Upper lobe of left lung (tissue), 4 donors: ENCODE data around the gene MMP21.

Source experiments
- POLR2A ChIP-seq, 4 donors: fragments of 450-650 bp; IDR thresholded peaks; one replicate each; pipeline ENCODE4 v1.5.1; 2016 to 2017; ENCODE audit warnings: antibody characterized with exemption in 4 of 4, mild to moderate bottlenecking in 2 of 4
- POLR2AphosphoS5 ChIP-seq, 2 donors: sonication (generic); formaldehyde crosslinking; IDR thresholded peaks; one replicate each; pipeline ENCODE4 v1.5.1; 2017; ENCODE audit warnings: antibody characterized with exemption in 2 of 2
- TF ChIP-seq, protein P1 (sequence below), 6 experiments: fragments of 450-650 bp in 4 of 6; fragments of 200-600 bp in 2 of 6; sonication (generic) in 2 of 6; IDR thresholded peaks; one replicate each; pipeline ENCODE4 v1.5.1; 2016 to 2019; ENCODE audit warnings: antibody characterized with exemption in 6 of 6

DNA sequence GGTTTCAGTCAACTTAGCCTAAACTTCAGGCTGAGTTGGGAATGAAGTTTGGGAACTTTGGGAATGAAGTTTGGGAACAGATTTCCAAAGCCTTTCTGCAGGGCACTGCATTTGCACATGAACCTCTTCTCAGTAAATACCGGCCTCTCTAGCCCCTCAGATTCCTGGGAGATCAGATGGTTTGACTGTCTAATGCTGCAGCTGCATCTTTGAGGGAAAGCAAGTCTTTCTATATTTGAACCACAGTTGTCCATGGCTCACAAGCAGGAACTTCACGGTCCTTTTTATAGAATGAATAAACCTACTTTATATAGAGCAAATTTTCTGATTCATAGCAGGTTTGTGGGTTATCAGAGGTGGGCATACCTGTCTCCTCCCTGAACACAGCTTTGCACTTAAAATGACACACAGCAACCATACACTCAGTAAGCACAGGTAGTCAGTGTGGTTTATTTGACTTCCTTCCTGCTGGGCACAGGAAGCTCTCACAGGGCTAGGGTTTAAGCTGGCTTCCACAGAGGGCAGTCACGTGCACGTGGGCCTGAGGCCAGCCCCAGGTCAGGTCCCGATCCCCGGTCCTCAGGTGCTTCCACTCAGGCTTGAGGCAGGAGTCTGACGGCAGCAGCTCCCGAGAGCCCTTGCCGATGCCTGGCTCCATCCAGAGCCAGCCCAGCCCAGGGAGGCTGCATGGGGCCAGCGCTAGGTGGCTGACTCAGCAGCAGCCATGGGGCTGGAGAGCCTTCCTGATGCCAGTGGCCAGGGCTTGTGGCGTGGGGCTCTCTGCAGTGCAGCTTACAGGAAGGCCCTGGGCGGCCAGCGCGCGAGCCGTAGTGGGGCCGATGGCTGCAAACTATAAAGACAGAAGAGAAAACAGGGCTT is 12.8 kb upstream of the MMP21 start:
- TF ChIP-seq, protein P1, sequence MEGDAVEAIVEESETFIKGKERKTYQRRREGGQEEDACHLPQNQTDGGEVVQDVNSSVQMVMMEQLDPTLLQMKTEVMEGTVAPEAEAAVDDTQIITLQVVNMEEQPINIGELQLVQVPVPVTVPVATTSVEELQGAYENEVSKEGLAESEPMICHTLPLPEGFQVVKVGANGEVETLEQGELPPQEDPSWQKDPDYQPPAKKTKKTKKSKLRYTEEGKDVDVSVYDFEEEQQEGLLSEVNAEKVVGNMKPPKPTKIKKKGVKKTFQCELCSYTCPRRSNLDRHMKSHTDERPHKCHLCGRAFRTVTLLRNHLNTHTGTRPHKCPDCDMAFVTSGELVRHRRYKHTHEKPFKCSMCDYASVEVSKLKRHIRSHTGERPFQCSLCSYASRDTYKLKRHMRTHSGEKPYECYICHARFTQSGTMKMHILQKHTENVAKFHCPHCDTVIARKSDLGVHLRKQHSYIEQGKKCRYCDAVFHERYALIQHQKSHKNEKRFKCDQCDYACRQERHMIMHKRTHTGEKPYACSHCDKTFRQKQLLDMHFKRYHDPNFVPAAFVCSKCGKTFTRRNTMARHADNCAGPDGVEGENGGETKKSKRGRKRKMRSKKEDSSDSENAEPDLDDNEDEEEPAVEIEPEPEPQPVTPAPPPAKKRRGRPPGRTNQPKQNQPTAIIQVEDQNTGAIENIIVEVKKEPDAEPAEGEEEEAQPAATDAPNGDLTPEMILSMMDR (IDR thresholded peaks at IDR 0.05), result no peak
- TF ChIP-seq POLR2AphosphoS5 (IDR thresholded peaks at IDR 0.05) (no peak), POLR2A (IDR thresholded peaks at IDR 0.05) (no peak)
